ENCODE measurements around the gene PTPN12. TPM values are rescaled to one million over a fixed set of nuclear protein-coding genes. Genes with fewer than 3 reads are reported as not detected.
A peak's percentile ranks its signal among the peaks of the same experiment; 100 is the strongest.

The PTPN12 gene
- total RNA-seq, 1 experiment from 2014 or later: 104 TPM

DNA sequence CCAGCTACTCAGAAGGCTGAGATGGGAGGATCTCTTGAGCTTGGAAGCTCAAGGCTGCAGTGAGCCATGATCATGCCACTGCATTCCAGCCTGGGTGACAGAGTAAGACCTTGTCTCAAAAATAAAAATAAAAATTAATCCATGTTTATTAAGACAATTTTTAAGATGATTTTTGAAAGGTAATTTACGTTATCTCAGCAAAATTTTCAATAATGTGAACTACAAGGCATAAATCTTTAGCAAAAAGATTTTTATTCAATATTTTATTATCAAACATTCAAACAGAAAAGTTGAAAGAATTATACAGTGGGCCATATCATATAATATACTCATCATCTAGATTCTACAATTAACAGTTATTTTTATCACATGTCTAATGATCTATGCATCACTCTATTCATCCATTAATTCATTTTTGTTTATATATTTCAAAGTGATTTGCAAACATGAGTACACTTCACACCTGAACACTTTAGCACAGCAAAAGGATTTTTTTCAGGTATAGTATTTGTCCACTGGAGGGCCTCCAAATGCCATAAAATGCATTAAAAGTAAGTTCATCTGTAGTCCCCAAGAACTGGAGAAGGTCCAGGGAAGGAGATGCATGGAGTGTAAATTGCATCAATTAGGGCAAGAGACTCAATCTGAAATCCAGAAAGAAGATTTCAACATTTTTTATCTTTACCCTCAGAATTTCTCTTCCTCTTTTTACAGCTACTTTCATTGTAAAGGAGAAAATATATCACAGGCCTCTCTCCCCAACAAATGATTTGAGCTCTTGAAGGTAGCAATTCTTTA lies 120.5 kb downstream of the PTPN12 start:
- BruUV-seq (replicated peaks): no TSS peak
- CTCF ChIA-PET: interaction anchor here (0.6 to 13.6 kb wide), 45 partner anchors 10 to 1651 kb away, joined by 3 to 196 read pairs (median 4); partner anchors contain the start of genes PHTF2, RSBN1L and TMEM60
- POLR2A ChIA-PET: interaction anchor here (0.7 to 5.8 kb wide), 6 partner anchors 21 to 280 kb away, joined by 3 to 22 read pairs (median 4); partner anchors contain the start of gene RSBN1L

DNA sequence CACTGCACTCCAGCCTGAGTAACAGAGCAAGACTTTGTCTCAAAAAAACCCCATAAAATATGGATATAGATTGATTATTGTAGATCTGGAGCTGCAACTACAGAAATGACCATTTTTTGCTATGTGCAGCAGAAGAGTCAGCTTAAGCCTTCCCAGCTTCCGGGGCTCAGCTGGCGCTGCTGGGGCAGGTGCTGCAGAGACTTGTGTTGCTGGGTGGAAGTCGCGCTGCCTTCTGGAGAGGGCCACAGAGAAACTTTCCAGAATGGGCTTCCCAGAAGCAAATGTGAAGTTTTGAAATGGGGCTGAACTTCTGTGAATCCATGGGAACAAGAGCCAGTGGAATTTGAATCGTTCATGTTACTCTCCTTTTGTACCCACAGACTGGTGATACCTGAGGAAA lies 121.8 kb downstream of the PTPN12 start:
- Mint-ChIP-seq H3K4me3 (ENCODE audit: unreplicated experiment) (no peak overlapping the region), H3K27ac (ENCODE audit: low read depth, unreplicated experiment) (no peak overlapping the region), H3K9me3 (ENCODE audit: unreplicated experiment) (no peaks in the 10 kb centered on the region), H3K4me1 (ENCODE audit: insufficient read depth, unreplicated experiment) (peaks cover 6% of the 10 kb centered on the region), H3K27me3 (ENCODE audit: insufficient read depth, unreplicated experiment) (no peaks in the 10 kb centered on the region), H3K36me3 (ENCODE audit: insufficient read depth, unreplicated experiment) (peaks cover 74% of the 10 kb centered on the region)
- intact Hi-C loops (cut with micrococcal nuclease): loop anchor here (5.0 to 10.0 kb wide), 2 partner anchors 278 to 1266 kb away; no protein-coding TSS in a partner anchor
- TF ChIP-seq, protein P1, sequence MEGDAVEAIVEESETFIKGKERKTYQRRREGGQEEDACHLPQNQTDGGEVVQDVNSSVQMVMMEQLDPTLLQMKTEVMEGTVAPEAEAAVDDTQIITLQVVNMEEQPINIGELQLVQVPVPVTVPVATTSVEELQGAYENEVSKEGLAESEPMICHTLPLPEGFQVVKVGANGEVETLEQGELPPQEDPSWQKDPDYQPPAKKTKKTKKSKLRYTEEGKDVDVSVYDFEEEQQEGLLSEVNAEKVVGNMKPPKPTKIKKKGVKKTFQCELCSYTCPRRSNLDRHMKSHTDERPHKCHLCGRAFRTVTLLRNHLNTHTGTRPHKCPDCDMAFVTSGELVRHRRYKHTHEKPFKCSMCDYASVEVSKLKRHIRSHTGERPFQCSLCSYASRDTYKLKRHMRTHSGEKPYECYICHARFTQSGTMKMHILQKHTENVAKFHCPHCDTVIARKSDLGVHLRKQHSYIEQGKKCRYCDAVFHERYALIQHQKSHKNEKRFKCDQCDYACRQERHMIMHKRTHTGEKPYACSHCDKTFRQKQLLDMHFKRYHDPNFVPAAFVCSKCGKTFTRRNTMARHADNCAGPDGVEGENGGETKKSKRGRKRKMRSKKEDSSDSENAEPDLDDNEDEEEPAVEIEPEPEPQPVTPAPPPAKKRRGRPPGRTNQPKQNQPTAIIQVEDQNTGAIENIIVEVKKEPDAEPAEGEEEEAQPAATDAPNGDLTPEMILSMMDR (IDR thresholded peaks at IDR 0.05; ENCODE audit: unreplicated experiment): no peak
- BruUV-seq (replicated peaks): no TSS peak
- DNase-seq (ENCODE audit: unreplicated experiment): no peak
- ChIA-PET CTCF (interaction anchor here (0.6 to 13.6 kb wide), 21 partner anchors 7 to 278 kb away, joined by 3 to 196 read pairs (median 5); partner anchors contain the start of gene RSBN1L), POLR2A (interaction anchor here (0.7 to 5.8 kb wide), 4 partner anchors 38 to 105 kb away, joined by 3 to 22 read pairs (median 7); partner anchors contain the start of gene RSBN1L)

More for the DNA sequence above, 120.5 kb downstream of the PTPN12 start:
- H3K36me3 Mint-ChIP-seq (ENCODE audit: insufficient read depth, unreplicated experiment): peaks cover 69% of the 10 kb centered on the region
- TF ChIP-seq, protein P1 (IDR thresholded peaks at IDR 0.05; ENCODE audit: unreplicated experiment): peak; percentile 56
- H3K27me3 Mint-ChIP-seq (ENCODE audit: insufficient read depth, unreplicated experiment): no peaks in the 10 kb centered on the region
- H3K27ac Mint-ChIP-seq (ENCODE audit: low read depth, unreplicated experiment): no peak overlapping the region
- intact Hi-C loops (cut with micrococcal nuclease): loop anchor here (1.0 to 10.0 kb wide), 4 partner anchors 102 to 1267 kb away; no protein-coding TSS in a partner anchor
- peak; percentile 65 for DNase-seq (ENCODE audit: unreplicated experiment)
- H3K4me3 Mint-ChIP-seq (ENCODE audit: unreplicated experiment): no peak overlapping the region
- peaks cover 2% of the 10 kb centered on the region for H3K4me1 Mint-ChIP-seq (ENCODE audit: insufficient read depth, unreplicated experiment)
- no peaks in the 10 kb centered on the region for H3K9me3 Mint-ChIP-seq (ENCODE audit: unreplicated experiment)

DNA sequence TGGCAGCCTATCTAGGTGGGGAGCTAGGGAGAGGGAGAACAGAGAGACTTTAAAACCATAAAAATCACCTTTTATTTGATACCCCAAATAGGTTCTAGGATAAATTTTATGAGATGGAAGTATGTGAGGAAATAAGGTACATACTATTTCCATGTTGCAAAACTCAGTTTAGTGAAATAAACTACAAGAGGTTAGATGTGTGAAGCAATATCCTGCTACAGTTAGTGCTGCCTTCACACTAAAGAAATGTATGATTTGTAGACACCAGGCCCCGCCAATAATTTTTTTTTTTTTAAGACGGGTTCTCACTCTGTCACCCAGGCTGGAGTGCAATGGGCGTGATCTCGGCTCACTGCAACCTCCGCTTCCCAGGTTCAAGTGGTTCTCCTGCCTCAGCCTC lies 124.7 kb downstream of the PTPN12 start:
- DNase-seq (ENCODE audit: unreplicated experiment): no peak
- Mint-ChIP-seq H3K27ac (ENCODE audit: low read depth, unreplicated experiment) (no peak overlapping the region), H3K9me3 (ENCODE audit: unreplicated experiment) (no peaks in the 10 kb centered on the region), H3K27me3 (ENCODE audit: insufficient read depth, unreplicated experiment) (no peaks in the 10 kb centered on the region), H3K4me3 (ENCODE audit: unreplicated experiment) (no peak overlapping the region), H3K36me3 (ENCODE audit: insufficient read depth, unreplicated experiment) (peaks cover 66% of the 10 kb centered on the region), H3K4me1 (ENCODE audit: insufficient read depth, unreplicated experiment) (peaks cover 6% of the 10 kb centered on the region)
- no TSS peak for BruUV-seq (replicated peaks)
- TF ChIP-seq, protein P1 (IDR thresholded peaks at IDR 0.05; ENCODE audit: unreplicated experiment): no peak
- CTCF ChIA-PET: interaction anchor here (0.6 to 13.6 kb wide), 4 partner anchors 10 to 272 kb away, joined by 3 to 196 read pairs (median 18); no protein-coding TSS in a partner anchor
- POLR2A ChIA-PET: interaction anchor here (0.7 to 1.4 kb wide), 5 partner anchors 10 to 124 kb away, joined by 3 to 9 read pairs (median 4); partner anchors contain the start of gene RSBN1L
- intact Hi-C loops (cut with micrococcal nuclease): no loop called here

DNA sequence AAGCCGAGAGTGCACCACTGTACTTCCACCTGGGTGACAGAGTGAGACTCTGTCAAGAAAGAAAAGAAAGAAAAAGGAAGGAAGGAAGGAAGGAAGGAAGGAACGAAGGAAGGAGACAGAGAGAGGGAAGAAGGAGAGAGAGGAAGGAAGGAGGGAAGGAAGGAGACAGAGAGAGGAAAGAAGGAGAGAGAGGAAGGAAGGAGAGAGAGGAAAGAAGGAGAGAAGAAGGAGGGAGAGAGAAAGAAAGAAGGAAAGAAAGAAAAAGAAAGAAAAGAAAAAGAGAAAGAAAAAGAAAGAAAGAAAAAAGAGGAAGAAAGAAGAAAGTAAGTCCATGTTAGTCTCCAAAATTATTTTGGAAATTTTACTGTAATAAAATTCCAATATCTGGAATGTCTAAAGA lies 125.8 kb downstream of the PTPN12 start:
- no peak for DNase-seq (ENCODE audit: unreplicated experiment)
- Mint-ChIP-seq H3K27me3 (ENCODE audit: insufficient read depth, unreplicated experiment) (no peaks in the 10 kb centered on the region), H3K4me1 (ENCODE audit: insufficient read depth, unreplicated experiment) (peaks cover 6% of the 10 kb centered on the region)

More for the DNA sequence above, 125.8 kb downstream of the PTPN12 start:
- BruUV-seq (replicated peaks): no TSS peak
- H3K4me3 Mint-ChIP-seq (ENCODE audit: unreplicated experiment): no peak overlapping the region
- TF ChIP-seq, protein P1 (IDR thresholded peaks at IDR 0.05; ENCODE audit: unreplicated experiment): no peak
- no peak overlapping the region for H3K27ac Mint-ChIP-seq (ENCODE audit: low read depth, unreplicated experiment)
- CTCF ChIA-PET: no interaction called here
- no peaks in the 10 kb centered on the region for H3K9me3 Mint-ChIP-seq (ENCODE audit: unreplicated experiment)
- H3K36me3 Mint-ChIP-seq (ENCODE audit: insufficient read depth, unreplicated experiment): peaks cover 65% of the 10 kb centered on the region
- POLR2A ChIA-PET: no interaction called here
- intact Hi-C loops (cut with micrococcal nuclease): no loop called here
